Measurements from ENCODE around the gene PAX7. TPM values are rescaled to one million over a fixed set of nuclear protein-coding genes. Genes with fewer than 3 reads are reported as not detected.

The PAX7 gene
- total and polyA plus RNA-seq, 7 donors: 1.7 to 11.7 (median 3.3) TPM

DNA sequence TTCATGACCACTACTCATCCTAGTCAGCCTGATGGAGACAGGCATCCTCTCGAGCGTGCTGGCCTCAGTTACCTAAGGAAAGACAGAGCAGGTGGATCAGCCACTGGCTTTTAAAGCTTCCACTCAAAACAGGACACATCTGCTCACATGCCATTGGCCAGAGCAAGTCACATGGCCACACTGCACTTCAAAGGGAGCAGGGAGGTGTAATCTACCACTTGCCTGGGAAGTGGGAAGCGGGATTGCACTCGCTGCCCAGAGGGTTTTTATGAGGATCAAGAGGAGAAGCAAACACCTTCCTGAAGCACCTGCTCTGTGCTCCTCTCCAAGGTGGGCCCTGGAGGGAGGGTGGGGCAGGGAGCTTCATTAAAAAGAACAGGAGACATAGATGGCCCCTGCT, 120.8 kb downstream of the PAX7 start:
- H3K4me1 ChIP-seq: no peaks in the 10 kb centered on the region
- ATAC-seq (no peak), DNase-seq (no peak)
- no peak overlapping the region for H3K27ac ChIP-seq
- 31 to 36% (median 32%) methylated on average over 4 of the region's 4 CpGs for WGBS, 3 donors
- H3K9me3 ChIP-seq: peaks cover 5% of the 10 kb centered on the region
- H3K4me3 ChIP-seq: no peak overlapping the region
- H3K27me3 ChIP-seq (ENCODE audit: insufficient read depth in 3 of 3, low read length in 2 of 3): peaks cover 0 to 8% (median 4%) of the 10 kb centered on the region in 3 donors
- TF ChIP-seq, protein P1, sequence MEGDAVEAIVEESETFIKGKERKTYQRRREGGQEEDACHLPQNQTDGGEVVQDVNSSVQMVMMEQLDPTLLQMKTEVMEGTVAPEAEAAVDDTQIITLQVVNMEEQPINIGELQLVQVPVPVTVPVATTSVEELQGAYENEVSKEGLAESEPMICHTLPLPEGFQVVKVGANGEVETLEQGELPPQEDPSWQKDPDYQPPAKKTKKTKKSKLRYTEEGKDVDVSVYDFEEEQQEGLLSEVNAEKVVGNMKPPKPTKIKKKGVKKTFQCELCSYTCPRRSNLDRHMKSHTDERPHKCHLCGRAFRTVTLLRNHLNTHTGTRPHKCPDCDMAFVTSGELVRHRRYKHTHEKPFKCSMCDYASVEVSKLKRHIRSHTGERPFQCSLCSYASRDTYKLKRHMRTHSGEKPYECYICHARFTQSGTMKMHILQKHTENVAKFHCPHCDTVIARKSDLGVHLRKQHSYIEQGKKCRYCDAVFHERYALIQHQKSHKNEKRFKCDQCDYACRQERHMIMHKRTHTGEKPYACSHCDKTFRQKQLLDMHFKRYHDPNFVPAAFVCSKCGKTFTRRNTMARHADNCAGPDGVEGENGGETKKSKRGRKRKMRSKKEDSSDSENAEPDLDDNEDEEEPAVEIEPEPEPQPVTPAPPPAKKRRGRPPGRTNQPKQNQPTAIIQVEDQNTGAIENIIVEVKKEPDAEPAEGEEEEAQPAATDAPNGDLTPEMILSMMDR (IDR thresholded peaks at IDR 0.05): no peak
- no peaks in the 10 kb centered on the region for H3K36me3 ChIP-seq (ENCODE audit: insufficient read depth in 1 of 2, low read depth in 1 of 2)
- intact Hi-C loops (cut with DNase I): no loop called here

DNA sequence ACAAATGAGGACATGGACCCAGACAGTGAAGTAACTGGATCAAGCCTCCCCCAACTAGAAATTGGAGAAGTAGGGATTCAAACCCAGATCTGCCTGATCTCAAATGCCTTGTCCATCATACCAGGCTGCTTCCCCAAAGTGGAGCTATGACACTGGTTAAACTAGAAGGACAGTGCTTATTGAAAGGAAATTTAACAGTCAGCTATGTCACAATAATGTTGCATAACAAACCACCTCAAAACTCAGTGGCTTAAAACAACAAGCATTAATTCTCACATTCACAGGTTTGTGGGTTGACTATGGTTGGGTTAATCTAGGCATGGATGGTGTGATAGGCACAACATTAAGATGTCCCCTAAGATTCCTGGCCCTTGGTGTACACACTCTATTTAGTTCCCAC, 121.8 kb downstream of the PAX7 start:
- no peak for DNase-seq
- Histone ChIP-seq H3K27me3 (ENCODE audit: insufficient read depth in 3 of 3, low read length in 2 of 3) (peaks cover 0 to 8% (median 4%) of the 10 kb centered on the region in 3 donors), H3K9me3 (peaks cover 5% of the 10 kb centered on the region), H3K36me3 (ENCODE audit: insufficient read depth in 1 of 2, low read depth in 1 of 2) (no peaks in the 10 kb centered on the region), H3K27ac (no peak overlapping the region), H3K4me1 (no peaks in the 10 kb centered on the region), H3K4me3 (no peak overlapping the region)
- TF ChIP-seq, protein P1 (IDR thresholded peaks at IDR 0.05): no peak
- intact Hi-C loops (cut with DNase I): no loop called here
- no peak for ATAC-seq

DNA sequence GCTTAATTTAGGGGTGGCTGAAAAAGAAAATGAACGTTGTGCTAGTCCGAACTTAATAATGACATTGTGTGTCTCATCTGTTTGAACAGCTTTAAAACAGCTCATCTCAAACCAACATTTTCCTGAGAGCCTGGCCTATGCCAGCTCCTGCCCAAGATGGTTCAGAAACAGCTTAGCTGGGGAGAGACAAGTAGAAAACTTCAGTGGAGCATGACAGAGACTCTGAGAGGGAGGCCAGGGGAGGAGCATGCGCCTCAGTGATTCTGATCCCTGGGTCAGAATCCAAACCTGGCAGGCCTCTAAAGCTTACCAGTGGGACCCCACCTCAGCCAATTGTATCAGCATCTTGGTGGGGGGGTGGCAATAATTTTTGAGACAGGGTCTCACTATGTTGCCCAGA, 129.5 kb downstream of the PAX7 start:
- H3K4me3 ChIP-seq: no peak overlapping the region
- no peak overlapping the region for H3K27ac ChIP-seq
- no peak for ATAC-seq
- no peak for DNase-seq
- intact Hi-C loops (cut with DNase I): no loop called here
- TF ChIP-seq, protein P1 (IDR thresholded peaks at IDR 0.05): no peak
- no peaks in the 10 kb centered on the region for H3K4me1 ChIP-seq
- no peaks in the 10 kb centered on the region for H3K9me3 ChIP-seq
- WGBS, 3 donors: 92 to 95% (median 94%) methylated on average over 3 of the region's 3 CpGs
- peaks cover 0 to 28% (median 3%) of the 10 kb centered on the region in 3 donors for H3K27me3 ChIP-seq (ENCODE audit: insufficient read depth in 3 of 3, low read length in 2 of 3)
- no peaks in the 10 kb centered on the region for H3K36me3 ChIP-seq (ENCODE audit: insufficient read depth in 1 of 2, low read depth in 1 of 2)

DNA sequence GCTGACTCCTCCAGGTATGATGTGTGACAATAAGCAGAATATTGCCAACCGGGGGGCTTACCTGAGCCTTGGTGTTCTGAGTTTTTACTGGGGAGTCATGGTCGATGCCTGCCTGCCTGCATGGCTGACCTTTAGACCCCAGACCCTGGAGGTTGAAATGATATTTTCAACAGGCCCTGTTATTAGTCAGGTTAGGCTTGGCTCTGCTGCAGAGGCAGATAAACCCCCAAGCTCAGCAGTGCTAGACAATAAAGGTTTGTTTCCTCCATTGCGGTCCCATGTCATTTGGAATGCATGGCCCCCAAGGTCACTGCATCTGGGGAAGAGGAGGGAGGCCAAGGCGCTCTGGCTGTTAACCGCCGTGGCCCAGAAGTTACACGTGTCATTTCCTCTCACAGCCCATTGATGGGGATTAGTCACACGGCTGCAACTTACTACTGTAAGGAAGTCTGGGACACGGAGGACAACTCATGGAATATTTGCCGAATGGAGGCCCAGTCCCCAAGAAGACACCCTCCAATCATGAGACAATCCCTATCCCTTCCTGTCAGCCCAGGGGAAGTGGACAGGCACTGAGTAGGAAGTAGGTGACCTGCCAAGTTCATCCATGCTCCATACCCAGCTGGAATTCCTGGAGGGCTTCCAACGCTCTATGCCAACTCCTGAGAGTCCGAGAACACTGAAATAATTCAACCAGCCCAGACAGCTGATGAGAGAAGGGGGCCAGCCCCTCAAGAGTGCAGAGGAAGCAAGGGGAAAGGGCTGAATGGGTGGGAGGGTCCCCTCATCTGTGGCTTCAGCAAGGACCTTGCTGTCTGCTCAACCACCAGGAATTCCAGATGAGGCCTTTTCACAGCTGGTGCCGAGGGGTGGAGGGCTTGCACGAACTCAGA, 131.5 kb downstream of the PAX7 start:
- DNase-seq (no peak), ATAC-seq (no peak)
- intact Hi-C loops (cut with DNase I): no loop called here
- Histone ChIP-seq H3K4me1 (no peaks in the 10 kb centered on the region), H3K4me3 (no peak overlapping the region), H3K27ac (no peak overlapping the region), H3K27me3 (ENCODE audit: insufficient read depth in 3 of 3, low read length in 2 of 3) (peaks cover 0 to 44% (median 4%) of the 10 kb centered on the region in 3 donors), H3K36me3 (ENCODE audit: insufficient read depth in 1 of 2, low read depth in 1 of 2) (no peaks in the 10 kb centered on the region), H3K9me3 (no peaks in the 10 kb centered on the region)
- TF ChIP-seq, protein P1 (IDR thresholded peaks at IDR 0.05): no peak
- 34 to 41% (median 39%) methylated on average over 14 of the region's 14 CpGs for WGBS, 3 donors

Data from psoas muscle (tissue), 8 donors.